ENCODE measurements around the gene FFAR1.

The FFAR1 gene

DNA sequence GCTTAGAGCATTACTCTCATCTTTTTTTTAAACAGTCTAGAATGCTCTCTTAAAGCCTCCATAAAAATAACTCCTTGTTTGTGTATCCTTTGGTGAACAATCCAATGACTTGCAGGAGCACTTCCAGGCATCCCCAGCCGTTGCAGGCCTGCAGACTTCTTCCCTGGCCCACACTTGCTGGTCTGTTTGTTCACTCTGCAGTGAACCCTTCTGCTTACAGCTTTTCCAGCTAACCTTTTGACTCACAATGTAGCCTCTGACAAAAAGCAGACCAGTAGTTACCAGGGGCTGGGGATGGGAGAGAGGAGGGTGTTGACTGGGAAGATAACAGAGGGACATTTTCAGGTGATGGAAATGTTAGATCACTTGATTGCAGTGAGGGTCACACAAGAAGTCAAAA is 32.3 kb downstream of the FFAR1 start:
- no peak overlapping the region for H3K4me3 ChIP-seq (replicated peaks in 1 of 2; ENCODE audit: low read depth in 2 of 2, low read length in 2 of 2)
- no peak for DNase-seq (ENCODE audit: low read depth in 2 of 2)
- TF ChIP-seq, protein P1, sequence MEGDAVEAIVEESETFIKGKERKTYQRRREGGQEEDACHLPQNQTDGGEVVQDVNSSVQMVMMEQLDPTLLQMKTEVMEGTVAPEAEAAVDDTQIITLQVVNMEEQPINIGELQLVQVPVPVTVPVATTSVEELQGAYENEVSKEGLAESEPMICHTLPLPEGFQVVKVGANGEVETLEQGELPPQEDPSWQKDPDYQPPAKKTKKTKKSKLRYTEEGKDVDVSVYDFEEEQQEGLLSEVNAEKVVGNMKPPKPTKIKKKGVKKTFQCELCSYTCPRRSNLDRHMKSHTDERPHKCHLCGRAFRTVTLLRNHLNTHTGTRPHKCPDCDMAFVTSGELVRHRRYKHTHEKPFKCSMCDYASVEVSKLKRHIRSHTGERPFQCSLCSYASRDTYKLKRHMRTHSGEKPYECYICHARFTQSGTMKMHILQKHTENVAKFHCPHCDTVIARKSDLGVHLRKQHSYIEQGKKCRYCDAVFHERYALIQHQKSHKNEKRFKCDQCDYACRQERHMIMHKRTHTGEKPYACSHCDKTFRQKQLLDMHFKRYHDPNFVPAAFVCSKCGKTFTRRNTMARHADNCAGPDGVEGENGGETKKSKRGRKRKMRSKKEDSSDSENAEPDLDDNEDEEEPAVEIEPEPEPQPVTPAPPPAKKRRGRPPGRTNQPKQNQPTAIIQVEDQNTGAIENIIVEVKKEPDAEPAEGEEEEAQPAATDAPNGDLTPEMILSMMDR (IDR thresholded peaks at IDR 0.05; ENCODE audit: low read depth, low read length) = no peak

DNA sequence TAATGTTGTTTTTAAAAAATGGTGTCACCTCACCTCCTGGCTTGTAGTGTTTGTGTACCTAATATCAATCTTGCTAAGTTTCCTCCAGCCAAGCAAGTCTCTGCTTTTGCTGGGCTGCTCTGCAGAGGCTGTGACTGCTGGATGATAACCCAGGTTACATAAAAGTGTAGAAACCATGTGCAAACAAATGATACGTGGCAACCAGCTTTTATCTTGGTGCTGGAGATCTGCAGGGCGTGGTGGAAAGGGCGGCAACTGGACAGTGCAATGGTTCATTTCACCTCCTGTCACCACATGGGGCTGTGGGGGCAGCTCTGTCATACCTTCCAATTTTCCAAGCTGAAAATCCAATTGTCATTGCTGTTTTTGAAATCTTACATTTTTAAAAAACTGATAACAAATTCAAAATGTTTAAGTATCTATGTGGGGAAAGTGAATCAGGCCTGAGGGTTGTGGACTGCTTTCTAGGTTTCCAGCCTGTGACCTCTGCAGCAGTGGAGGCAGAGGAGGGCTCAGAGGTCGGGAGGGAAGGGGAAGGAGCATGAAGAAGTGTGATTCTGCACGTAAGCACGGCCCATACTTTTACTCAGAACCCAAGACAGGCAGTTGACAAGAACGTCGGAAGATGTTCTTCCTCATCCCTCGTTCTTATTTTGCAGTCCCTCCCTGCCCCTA is 32.9 kb downstream of the FFAR1 start:
- TF ChIP-seq, protein P1 (IDR thresholded peaks at IDR 0.05; ENCODE audit: low read depth, low read length) = no peak
- no peak for DNase-seq (ENCODE audit: low read depth in 2 of 2)
- H3K4me3 ChIP-seq (replicated peaks in 1 of 2; ENCODE audit: low read depth in 2 of 2, low read length in 2 of 2) = no peak overlapping the region

DNA sequence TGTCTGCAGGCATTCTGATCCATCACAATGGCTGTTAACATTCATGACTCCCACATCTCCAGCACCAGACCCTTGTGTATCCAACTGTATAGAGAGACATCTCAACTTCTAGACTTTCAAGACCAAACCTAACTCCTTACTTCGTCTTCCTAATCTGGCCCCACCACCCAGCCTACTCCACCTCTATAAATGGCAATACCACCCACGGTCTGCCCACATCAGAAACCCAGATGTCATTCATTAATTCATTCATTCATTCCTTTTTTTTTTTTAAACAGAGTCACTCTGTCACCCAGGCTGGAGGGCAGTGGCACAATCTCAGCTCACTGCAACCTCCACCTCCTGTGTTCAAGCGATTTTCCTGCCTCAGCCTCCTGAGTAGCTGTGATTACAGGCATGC is 33.6 kb downstream of the FFAR1 start:
- no peak overlapping the region for H3K4me3 ChIP-seq (replicated peaks in 1 of 2; ENCODE audit: low read depth in 2 of 2, low read length in 2 of 2)
- no peak for DNase-seq (ENCODE audit: low read depth in 2 of 2)
- TF ChIP-seq, protein P1 (IDR thresholded peaks at IDR 0.05; ENCODE audit: low read depth, low read length) = no peak

DNA sequence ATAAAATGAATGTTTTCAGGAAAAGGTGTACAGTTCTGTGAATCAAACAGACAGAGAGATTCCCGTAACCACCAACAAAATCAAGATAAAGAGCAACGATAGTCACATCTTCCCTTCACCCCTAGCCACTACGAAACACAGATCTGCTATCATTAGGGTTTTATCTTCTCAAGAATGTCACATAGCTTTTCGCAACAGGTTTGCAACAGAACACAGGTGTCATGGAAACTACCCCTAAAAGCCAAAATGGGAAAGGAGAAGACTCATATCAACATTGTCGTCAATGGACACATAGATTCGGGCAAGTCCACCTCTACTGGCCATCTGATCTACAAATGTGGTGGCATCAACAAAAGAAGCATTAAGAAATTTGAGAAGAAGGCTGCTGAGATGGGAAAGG is 34.2 kb downstream of the FFAR1 start:
- TF ChIP-seq, protein P1 (IDR thresholded peaks at IDR 0.05; ENCODE audit: low read depth, low read length) = no peak
- no peak overlapping the region for H3K4me3 ChIP-seq (replicated peaks in 1 of 2; ENCODE audit: low read depth in 2 of 2, low read length in 2 of 2)
- no peak for DNase-seq (ENCODE audit: low read depth in 2 of 2)

DNA sequence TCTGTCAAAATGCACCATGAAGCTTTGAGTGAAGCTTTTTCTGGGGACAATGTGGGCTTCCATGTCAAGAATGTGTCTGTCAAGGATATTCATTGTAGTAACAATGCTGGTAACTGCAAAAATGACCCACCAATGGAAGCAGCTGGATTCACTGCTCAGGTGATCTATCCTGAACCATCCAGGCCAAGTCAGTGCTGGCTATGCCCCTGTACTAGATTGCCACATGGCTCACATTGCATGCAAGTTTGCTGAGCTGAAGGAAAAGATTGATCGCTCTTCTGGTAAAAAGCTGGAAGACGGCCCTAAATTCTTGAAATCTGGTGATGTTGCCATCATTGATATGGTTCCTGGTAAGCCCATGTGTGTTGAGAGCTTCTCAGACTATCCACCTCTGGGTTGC is 35.8 kb downstream of the FFAR1 start:
- TF ChIP-seq, protein P1 (IDR thresholded peaks at IDR 0.05; ENCODE audit: low read depth, low read length) = no peak
- no peak for DNase-seq (ENCODE audit: low read depth in 2 of 2)
- no peak overlapping the region for H3K4me3 ChIP-seq (replicated peaks in 1 of 2; ENCODE audit: low read depth in 2 of 2, low read length in 2 of 2)

DNA sequence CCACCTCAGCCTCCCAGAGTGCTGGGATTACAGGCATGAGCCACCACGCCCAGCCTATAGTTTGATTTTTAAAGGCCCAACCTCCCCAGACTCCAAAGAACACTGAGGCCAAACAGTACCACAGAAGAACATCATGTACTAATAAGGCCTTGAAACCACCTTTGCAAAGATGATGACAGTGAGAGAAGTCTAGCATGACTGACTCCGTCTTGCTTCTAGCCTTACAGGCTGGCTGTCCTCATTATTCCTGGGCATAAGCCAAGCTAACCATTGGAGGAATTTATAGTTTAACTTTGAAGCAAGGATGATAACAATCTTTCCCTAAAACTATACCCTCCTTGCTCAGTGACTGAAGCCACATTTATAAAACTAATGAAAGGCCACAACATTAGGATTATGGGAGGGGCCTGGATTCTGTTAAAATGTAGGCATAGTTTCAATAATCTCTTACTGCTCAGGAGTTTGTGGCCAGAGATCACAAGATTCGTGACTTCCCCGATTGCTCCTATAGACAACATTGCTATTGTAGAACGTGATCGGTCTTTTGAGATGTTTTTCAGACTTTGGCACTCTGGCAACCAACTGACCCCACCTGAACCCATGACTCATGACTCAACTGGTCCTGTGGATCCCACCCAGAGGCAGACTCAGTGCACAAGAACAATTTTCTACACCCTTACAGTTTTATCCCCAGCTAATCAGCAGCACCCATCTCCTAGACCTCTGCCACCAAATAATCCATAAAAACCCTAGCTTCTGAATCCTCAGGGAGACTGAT is 40.8 kb downstream of the FFAR1 start:
- H3K4me3 ChIP-seq (replicated peaks in 1 of 2; ENCODE audit: low read depth in 2 of 2, low read length in 2 of 2) = no peak overlapping the region
- TF ChIP-seq, protein P1 (IDR thresholded peaks at IDR 0.05; ENCODE audit: low read depth, low read length) = no peak
- no peak for DNase-seq (ENCODE audit: low read depth in 2 of 2)
